Measurements from ENCODE around the gene EPB42.

DNA sequence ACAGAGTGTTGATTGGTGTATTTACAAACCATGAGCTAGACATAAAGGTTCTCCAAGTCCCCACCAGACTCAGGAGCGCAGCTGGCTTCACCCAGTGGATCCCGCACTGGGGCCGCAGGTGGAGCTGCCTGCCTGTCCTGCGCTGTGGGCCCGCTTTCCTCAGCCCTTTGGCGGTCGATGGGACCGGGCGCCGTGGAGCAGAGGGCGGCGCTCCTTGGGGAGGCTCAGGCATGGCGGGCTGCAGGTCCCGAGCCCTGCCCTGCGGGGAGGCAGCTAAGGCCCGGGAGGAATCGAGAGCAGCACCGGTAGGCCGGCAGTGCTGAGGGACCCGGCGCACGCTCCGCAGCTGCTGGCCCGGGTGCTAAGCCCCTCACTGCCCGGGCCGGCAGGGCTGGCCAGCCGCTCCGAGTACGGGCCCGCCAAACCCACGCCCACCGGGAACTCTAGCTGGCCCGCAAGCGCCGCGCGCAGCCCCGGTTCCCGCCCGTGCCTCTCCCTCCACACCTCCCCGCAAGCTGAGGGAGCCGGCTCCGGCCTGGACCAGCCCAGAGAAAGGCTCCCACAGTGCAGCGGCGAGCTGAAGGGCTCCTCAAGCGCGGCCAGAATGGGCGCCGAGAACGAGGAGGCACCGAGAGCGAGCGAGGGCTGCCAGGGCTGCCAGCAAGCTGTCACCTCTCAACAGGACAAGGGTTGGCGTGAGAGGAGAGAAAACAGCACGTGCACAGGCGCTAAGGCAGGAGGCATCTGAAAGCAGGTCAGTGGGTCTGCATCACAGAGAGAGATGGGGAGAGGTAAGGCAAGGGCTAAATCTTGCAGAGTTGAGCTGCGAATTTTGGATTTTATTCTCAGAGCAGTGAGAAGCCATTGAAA lies 5.9 kb upstream of the EPB42 start:
- TF ChIP-seq, protein P1, sequence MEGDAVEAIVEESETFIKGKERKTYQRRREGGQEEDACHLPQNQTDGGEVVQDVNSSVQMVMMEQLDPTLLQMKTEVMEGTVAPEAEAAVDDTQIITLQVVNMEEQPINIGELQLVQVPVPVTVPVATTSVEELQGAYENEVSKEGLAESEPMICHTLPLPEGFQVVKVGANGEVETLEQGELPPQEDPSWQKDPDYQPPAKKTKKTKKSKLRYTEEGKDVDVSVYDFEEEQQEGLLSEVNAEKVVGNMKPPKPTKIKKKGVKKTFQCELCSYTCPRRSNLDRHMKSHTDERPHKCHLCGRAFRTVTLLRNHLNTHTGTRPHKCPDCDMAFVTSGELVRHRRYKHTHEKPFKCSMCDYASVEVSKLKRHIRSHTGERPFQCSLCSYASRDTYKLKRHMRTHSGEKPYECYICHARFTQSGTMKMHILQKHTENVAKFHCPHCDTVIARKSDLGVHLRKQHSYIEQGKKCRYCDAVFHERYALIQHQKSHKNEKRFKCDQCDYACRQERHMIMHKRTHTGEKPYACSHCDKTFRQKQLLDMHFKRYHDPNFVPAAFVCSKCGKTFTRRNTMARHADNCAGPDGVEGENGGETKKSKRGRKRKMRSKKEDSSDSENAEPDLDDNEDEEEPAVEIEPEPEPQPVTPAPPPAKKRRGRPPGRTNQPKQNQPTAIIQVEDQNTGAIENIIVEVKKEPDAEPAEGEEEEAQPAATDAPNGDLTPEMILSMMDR (tag by site-specific recombination; IDR thresholded peaks at IDR 0.05), result no peak
- no peak for TF ChIP-seq PBX3 (CRISPR knock-in tag; IDR thresholded peaks at IDR 0.05)
- no peak for TF ChIP-seq ZNF529 (tag by site-specific recombination; IDR thresholded peaks at IDR 0.05; ENCODE audit: insufficient replicate concordance)
- TF ChIP-seq ZNF626 (tag by site-specific recombination; IDR thresholded peaks at IDR 0.05), result no peak
- no peak for TF ChIP-seq KLF16 (tag by site-specific recombination; IDR thresholded peaks at IDR 0.05)
- TF ChIP-seq, protein P2, sequence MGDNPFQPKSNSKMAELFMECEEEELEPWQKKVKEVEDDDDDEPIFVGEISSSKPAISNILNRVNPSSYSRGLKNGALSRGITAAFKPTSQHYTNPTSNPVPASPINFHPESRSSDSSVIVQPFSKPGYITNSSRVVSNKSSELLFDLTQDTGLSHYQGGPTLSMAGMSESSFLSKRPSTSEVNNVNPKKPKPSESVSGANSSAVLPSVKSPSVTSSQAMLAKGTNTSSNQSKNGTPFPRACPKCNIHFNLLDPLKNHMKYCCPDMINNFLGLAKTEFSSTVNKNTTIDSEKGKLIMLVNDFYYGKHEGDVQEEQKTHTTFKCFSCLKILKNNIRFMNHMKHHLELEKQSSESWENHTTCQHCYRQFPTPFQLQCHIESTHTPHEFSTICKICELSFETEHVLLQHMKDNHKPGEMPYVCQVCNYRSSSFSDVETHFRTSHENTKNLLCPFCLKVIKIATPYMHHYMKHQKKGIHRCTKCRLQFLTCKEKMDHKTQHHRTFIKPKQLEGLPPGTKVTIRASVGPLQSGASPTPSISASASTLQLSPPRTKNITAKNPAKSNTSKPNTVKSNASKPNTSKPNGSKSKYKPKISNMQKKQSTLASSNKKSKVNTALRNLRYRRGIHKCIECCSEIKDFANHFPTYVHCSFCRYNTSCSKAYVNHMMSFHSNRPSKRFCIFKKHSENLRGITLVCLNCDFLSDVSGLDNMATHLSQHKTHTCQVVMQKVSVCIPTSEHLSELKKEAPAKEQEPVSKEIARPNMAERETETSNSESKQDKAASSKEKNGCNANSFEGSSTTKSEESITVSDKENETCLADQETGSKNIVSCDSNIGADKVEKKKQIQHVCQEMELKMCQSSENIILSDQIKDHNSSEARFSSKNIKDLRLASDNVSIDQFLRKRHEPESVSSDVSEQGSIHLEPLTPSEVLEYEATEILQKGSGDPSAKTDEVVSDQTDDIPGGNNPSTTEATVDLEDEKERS (tag by site-specific recombination; IDR thresholded peaks at IDR 0.05), result no peak
- no peak for TF ChIP-seq ZNF18 (tag by site-specific recombination; IDR thresholded peaks at IDR 0.05)
- TF ChIP-seq ZNF514 (tag by site-specific recombination; IDR thresholded peaks at IDR 0.05), result no peak
- no peak for TF ChIP-seq YY1 (tag by site-specific recombination; IDR thresholded peaks at IDR 0.05)
- no peak for TF ChIP-seq ZNF274 (IDR thresholded peaks at IDR 0.05; ENCODE audit: low read length)
- TF ChIP-seq ZNF274 (tag by site-specific recombination; IDR thresholded peaks at IDR 0.05; ENCODE audit: borderline replicate concordance), result no peak
- TF ChIP-seq, protein P3, sequence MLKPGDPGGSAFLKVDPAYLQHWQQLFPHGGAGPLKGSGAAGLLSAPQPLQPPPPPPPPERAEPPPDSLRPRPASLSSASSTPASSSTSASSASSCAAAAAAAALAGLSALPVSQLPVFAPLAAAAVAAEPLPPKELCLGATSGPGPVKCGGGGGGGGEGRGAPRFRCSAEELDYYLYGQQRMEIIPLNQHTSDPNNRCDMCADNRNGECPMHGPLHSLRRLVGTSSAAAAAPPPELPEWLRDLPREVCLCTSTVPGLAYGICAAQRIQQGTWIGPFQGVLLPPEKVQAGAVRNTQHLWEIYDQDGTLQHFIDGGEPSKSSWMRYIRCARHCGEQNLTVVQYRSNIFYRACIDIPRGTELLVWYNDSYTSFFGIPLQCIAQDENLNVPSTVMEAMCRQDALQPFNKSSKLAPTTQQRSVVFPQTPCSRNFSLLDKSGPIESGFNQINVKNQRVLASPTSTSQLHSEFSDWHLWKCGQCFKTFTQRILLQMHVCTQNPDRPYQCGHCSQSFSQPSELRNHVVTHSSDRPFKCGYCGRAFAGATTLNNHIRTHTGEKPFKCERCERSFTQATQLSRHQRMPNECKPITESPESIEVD (tag by site-specific recombination; IDR thresholded peaks at IDR 0.05), result no peak
- no peak for TF ChIP-seq IKZF3 (tag by site-specific recombination; IDR thresholded peaks at IDR 0.05)
- TF ChIP-seq OSR2 (tag by site-specific recombination; IDR thresholded peaks at IDR 0.05), result no peak
